Measurements from ENCODE around the gene RAB11FIP4.

RAB11FIP4 gene

DNA sequence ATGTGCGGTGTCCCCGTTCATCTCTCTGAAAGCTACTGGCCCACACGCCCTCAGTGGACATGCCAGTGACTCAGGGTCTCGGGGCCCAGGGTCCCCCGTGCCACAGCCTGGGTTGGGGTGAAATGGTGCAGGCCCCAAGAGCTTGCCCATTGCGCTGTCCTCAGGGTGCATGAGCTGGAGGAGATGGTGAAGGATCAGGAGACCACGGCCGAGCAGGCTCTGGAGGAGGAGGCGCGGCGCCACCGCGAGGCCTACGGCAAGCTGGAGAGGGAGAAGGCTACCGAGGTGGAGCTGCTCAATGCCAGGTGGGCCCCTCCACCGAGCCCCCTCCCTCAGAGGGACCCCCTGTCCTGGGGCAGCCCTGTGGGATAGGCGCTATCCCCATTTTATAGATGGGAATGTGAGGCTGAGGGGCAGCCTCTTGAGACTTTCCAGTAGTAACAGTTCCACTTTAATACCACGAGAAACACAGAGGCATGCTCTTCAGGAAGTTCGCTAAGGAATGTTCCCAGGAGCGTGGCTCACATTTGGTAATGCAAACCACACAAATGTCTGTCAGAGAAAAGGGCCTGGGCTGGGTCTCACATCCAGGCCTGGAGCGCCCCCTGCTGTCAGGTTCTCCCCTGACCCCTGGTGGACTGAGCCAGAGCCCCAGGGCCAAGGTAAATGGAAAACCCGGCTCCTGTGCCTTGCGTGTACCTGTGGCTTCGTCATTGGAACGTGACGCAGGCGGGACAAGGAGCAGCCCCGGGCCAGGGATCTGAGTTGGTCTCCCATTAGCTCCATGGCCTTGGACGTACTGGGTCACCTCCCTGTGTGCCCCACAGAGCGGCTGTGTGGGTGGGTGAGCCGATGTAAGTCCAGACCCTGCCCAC lies 133.7 kb downstream of the RAB11FIP4 start:
- TF ChIP-seq, protein P1, sequence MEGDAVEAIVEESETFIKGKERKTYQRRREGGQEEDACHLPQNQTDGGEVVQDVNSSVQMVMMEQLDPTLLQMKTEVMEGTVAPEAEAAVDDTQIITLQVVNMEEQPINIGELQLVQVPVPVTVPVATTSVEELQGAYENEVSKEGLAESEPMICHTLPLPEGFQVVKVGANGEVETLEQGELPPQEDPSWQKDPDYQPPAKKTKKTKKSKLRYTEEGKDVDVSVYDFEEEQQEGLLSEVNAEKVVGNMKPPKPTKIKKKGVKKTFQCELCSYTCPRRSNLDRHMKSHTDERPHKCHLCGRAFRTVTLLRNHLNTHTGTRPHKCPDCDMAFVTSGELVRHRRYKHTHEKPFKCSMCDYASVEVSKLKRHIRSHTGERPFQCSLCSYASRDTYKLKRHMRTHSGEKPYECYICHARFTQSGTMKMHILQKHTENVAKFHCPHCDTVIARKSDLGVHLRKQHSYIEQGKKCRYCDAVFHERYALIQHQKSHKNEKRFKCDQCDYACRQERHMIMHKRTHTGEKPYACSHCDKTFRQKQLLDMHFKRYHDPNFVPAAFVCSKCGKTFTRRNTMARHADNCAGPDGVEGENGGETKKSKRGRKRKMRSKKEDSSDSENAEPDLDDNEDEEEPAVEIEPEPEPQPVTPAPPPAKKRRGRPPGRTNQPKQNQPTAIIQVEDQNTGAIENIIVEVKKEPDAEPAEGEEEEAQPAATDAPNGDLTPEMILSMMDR (IDR thresholded peaks at IDR 0.05): peak; percentile 81
- Histone ChIP-seq H3K9ac (no peak overlapping the region), H3K9me3 (ENCODE audit: control insufficient read depth, low read length) (no peaks in the 10 kb centered on the region)

GRCh38 chr17:31525801-31526549 lies 134.5 kb downstream of the RAB11FIP4 start:
- H3K79me2 ChIP-seq: no peaks in the 10 kb centered on the region
- no peak overlapping the region for H3K9ac ChIP-seq
- no peaks in the 10 kb centered on the region for H3K9me3 ChIP-seq (ENCODE audit: control insufficient read depth, low read length)
- no peaks in the 10 kb centered on the region for H3K4me1 ChIP-seq
- no peak overlapping the region for H3K4me3 ChIP-seq (ENCODE audit: low read depth, low read length)
- H3K36me3 ChIP-seq (ENCODE audit: control insufficient read depth, insufficient read depth, low read length): no peaks in the 10 kb centered on the region
- no peaks in the 10 kb centered on the region for H3K27me3 ChIP-seq (ENCODE audit: control insufficient read depth, insufficient read depth, low read length)
- H3K27ac ChIP-seq: no peak overlapping the region
- H2AFZ ChIP-seq: no peak overlapping the region
- TF ChIP-seq, protein P1 (IDR thresholded peaks at IDR 0.05): no peak
- no peak overlapping the region for H3K4me2 ChIP-seq (ENCODE audit: low read length)

More for the DNA sequence above, 133.7 kb downstream of the RAB11FIP4 start:
- no peaks in the 10 kb centered on the region for H3K36me3 ChIP-seq (ENCODE audit: control insufficient read depth, insufficient read depth, low read length)
- H3K27ac ChIP-seq: no peak overlapping the region
- no peak overlapping the region for H3K4me3 ChIP-seq (ENCODE audit: low read depth, low read length)
- H3K79me2 ChIP-seq: no peaks in the 10 kb centered on the region
- H3K4me1 ChIP-seq: no peaks in the 10 kb centered on the region
- no peaks in the 10 kb centered on the region for H3K27me3 ChIP-seq (ENCODE audit: control insufficient read depth, insufficient read depth, low read length)
- no peak overlapping the region for H2AFZ ChIP-seq
- H3K4me2 ChIP-seq (ENCODE audit: low read length): no peak overlapping the region

DNA sequence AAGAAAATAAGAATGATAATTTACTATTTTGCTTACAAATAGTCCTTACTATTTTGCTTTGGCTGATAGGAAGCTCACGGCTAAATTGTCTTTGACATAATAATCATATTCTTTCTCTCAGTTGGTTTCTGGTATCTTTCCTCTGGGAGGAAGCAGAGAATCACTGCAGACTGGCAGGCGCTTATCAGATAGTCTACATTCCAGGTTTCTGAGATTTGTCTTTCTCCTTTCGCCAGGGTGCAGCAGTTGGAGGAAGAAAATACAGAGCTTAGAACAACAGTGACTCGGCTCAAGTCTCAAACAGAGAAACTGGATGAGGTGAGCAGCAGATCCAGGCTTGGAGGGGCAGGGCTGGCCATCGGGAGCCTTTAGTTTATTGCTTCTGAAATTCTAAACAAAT lies 136.1 kb downstream of the RAB11FIP4 start:
- Histone ChIP-seq H3K27me3 (ENCODE audit: control insufficient read depth, insufficient read depth, low read length) (no peaks in the 10 kb centered on the region), H3K4me2 (ENCODE audit: low read length) (no peak overlapping the region), H3K27ac (no peak overlapping the region), H3K36me3 (ENCODE audit: control insufficient read depth, insufficient read depth, low read length) (no peaks in the 10 kb centered on the region), H3K4me3 (ENCODE audit: low read depth, low read length) (no peak overlapping the region), H3K4me1 (no peaks in the 10 kb centered on the region), H3K79me2 (no peaks in the 10 kb centered on the region), H2AFZ (no peak overlapping the region), H3K9me3 (ENCODE audit: control insufficient read depth, low read length) (no peaks in the 10 kb centered on the region), H3K9ac (no peak overlapping the region)
- TF ChIP-seq, protein P1 (IDR thresholded peaks at IDR 0.05): no peak

DNA sequence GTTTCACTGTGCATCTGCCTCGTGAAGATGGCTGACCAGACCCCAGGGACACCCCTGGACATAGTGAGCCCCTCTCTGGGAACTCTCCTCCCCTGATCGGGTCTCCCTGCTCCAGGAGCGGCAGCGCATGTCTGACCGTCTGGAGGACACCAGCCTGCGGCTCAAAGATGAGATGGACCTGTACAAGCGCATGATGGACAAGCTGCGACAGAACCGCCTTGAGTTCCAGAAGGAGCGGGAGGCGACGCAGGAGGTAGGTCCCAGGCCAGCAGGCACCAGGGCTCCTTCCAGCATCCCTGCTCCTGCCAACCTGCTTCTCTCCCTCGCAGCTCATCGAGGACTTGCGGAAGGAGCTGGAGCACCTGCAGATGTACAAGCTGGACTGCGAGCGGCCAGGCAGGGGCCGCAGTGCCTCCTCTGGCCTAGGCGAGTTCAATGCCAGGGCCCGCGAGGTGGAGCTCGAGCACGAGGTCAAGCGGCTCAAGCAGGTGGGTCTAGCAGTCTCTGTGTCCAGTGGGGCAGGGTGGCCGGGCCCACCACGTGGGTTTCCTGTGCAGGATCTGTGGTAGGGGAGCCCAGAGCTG lies 136.9 kb downstream of the RAB11FIP4 start:
- Histone ChIP-seq H3K4me2 (ENCODE audit: low read length) (no peak overlapping the region), H3K27me3 (ENCODE audit: control insufficient read depth, insufficient read depth, low read length) (no peaks in the 10 kb centered on the region), H3K4me3 (ENCODE audit: low read depth, low read length) (no peak overlapping the region), H3K27ac (no peak overlapping the region), H3K9me3 (ENCODE audit: control insufficient read depth, low read length) (no peaks in the 10 kb centered on the region), H3K4me1 (no peaks in the 10 kb centered on the region), H3K9ac (no peak overlapping the region), H3K79me2 (no peaks in the 10 kb centered on the region), H2AFZ (no peak overlapping the region), H3K36me3 (ENCODE audit: control insufficient read depth, insufficient read depth, low read length) (no peaks in the 10 kb centered on the region)
- TF ChIP-seq, protein P1 (IDR thresholded peaks at IDR 0.05): no peak
